Measurements from ENCODE around the gene CXCL9. TPM values are rescaled to one million over a fixed set of nuclear protein-coding genes. Genes with fewer than 3 reads are reported as not detected.
"Not testable (repeated sequence)": the region's sequence is repeated elsewhere in the genome, so short reads cannot be mapped to it uniquely, and the experiment has no call there.

CXCL9 gene
- total RNA-seq, 1 experiment from 2014 or later, result not detected

- DNase-seq (peak; percentile 39), ATAC-seq (peak; percentile 55; the same call in 1 of the 2 replicates)
- H3K9ac ChIP-seq (ENCODE audit: low read length); H3K36me3 ChIP-seq (ENCODE audit: low read depth, low read length); H3K4me1 ChIP-seq (ENCODE audit: insufficient read depth, low read length); H3F3A ChIP-seq (ENCODE audit: low read length, unreplicated experiment); H4K20me1 ChIP-seq (ENCODE audit: low read length); POLR2A ChIA-PET (ENCODE audit: unreplicated experiment); intact Hi-C loops (cut with micrococcal nuclease); H2AFZ ChIP-seq (ENCODE audit: low read length); H3K9me3 ChIP-seq (ENCODE audit: low read length); H3K9me2 ChIP-seq (replicated peaks; ENCODE audit: low read length); H3K27ac ChIP-seq (ENCODE audit: low read length); H3K79me2 ChIP-seq (ENCODE audit: low read length); H3K4me2 ChIP-seq (ENCODE audit: low read length); CTCF ChIA-PET; H3K27me3 ChIP-seq (ENCODE audit: low read length); BruUV-seq (replicated peaks); H3K4me3 ChIP-seq (ENCODE audit: low read length): not testable (repeated sequence)
Observed at GRCh38 chr4:76042241-76042998, 35.1 kb upstream of the CXCL9 start.

DNA sequence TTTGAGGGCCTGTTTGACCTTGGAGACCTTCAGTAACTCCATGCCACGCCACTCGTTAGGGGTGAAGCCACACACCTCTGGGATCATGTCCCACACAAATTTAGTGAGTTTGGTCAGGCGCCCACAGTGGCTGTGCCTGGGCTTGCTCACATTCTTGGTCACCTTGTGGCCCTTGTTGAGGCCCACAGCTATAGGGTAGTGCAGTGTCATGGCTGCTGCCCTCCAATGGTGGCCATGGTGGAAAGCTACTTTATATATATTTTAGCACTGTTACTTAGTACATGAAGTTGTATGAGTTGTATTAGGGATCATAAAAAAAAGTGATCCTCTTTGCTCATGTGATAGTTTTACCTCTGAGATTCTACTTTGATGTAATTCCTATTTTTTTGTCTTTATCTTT lies 29.5 kb upstream of the CXCL9 start:
- no peak for DNase-seq
- ChIA-PET CTCF (no interaction called here), POLR2A (ENCODE audit: unreplicated experiment) (no interaction called here)

DNA sequence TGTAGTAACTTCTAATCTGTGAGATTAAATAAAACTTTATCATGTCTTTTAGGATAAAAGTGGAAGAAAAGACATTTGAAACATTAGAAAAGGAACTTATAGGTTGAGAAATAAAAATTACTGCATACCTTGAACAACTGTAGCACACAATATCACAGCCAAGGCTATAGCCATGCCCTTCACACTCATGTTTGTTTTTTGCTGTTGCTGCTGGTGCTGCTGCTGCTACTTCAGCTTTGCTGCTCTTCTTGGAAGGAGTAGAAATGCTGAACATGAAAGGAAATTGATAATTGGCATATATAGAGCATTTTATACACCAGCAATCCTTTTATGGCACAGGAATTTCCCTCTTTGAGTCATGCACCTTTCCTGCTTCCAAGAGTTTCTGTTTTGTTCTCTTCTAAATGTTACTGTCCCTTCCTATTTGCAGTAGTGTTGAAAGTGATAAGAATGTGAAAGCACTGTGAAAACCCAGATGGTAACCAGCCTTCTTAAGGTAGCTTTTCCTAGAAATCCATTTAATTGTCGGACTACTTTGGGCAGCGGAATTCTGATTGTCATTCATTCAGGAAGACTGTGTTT lies 28.6 kb upstream of the CXCL9 start, which contains the start of gene CXCL11:
Gene CXCL11, minus strand, starts transcription at position 272 of the 582 bp plus-strand sequence. Its CDS starts 83 bp downstream, at position 189.
- Histone ChIP-seq H3K79me2 (ENCODE audit: low read length) (no peaks in the 10 kb centered on the region), H3K4me1 (ENCODE audit: insufficient read depth, low read length) (no peaks in the 10 kb centered on the region), H3K36me3 (ENCODE audit: low read depth, low read length) (no peaks in the 10 kb centered on the region), H3K4me3 (ENCODE audit: low read length) (no peak within 1 kb of the TSS), H2AFZ (ENCODE audit: low read length) (no peak within 1 kb of the TSS), H3F3A (ENCODE audit: low read length, unreplicated experiment) (no peaks in the 10 kb centered on the region), H3K9ac (ENCODE audit: low read length) (no peak within 1 kb of the TSS), H3K4me2 (ENCODE audit: low read length) (no peak within 1 kb of the TSS), H3K9me2 (replicated peaks; ENCODE audit: low read length) (no peaks in the 10 kb centered on the region), H3K9me3 (ENCODE audit: low read length) (no peaks in the 10 kb centered on the region), H3K27me3 (ENCODE audit: low read length) (no peaks in the 10 kb centered on the region), H3K27ac (ENCODE audit: low read length) (no peak within 1 kb of the TSS), H4K20me1 (ENCODE audit: low read length) (no peaks in the 10 kb centered on the region)
- intact Hi-C loops (cut with micrococcal nuclease), result no loop called here
- CTCF ChIA-PET, result no interaction called here
- TF ChIP-seq EZH2phosphoT487 (IDR thresholded peaks at IDR 0.05; ENCODE audit: borderline replicate concordance, low read length) (no peak), EZH2 (IDR thresholded peaks at IDR 0.05; ENCODE audit: low read length, unreplicated experiment) (no peak), CTCF (conservative IDR thresholded peaks at IDR 0.05; ENCODE audit: low read depth, low read length) (no peak)
- BruUV-seq (replicated peaks), result no TSS peak
- DNase-seq, result no peak
- no peak for ATAC-seq
- POLR2A ChIA-PET (ENCODE audit: unreplicated experiment), result no interaction called here

More for the DNA sequence above, 29.5 kb upstream of the CXCL9 start:
- no TSS peak for BruUV-seq (replicated peaks)
- no peaks in the 10 kb centered on the region for H3K9me3 ChIP-seq (ENCODE audit: low read length)
- no peaks in the 10 kb centered on the region for H3K9me2 ChIP-seq (replicated peaks; ENCODE audit: low read length)
- intact Hi-C loops (cut with micrococcal nuclease), result no loop called here
- no peaks in the 10 kb centered on the region for H3F3A ChIP-seq (ENCODE audit: low read length, unreplicated experiment)
- no peak overlapping the region for H2AFZ ChIP-seq (ENCODE audit: low read length)
- H3K36me3 ChIP-seq (ENCODE audit: low read depth, low read length), result no peaks in the 10 kb centered on the region
- H3K9ac ChIP-seq (ENCODE audit: low read length), result no peak overlapping the region
- no peaks in the 10 kb centered on the region for H3K4me1 ChIP-seq (ENCODE audit: insufficient read depth, low read length)
- TF ChIP-seq EZH2phosphoT487 (IDR thresholded peaks at IDR 0.05; ENCODE audit: borderline replicate concordance, low read length), result no peak
- TF ChIP-seq EZH2 (IDR thresholded peaks at IDR 0.05; ENCODE audit: low read length, unreplicated experiment), result no peak
- no peak for TF ChIP-seq CTCF (conservative IDR thresholded peaks at IDR 0.05; ENCODE audit: low read depth, low read length)
- no peak overlapping the region for H3K4me2 ChIP-seq (ENCODE audit: low read length)
- H4K20me1 ChIP-seq (ENCODE audit: low read length), result no peaks in the 10 kb centered on the region
- ATAC-seq, result no peak
- H3K27ac ChIP-seq (ENCODE audit: low read length), result no peak overlapping the region
- no peak overlapping the region for H3K4me3 ChIP-seq (ENCODE audit: low read length)
- H3K79me2 ChIP-seq (ENCODE audit: low read length), result no peaks in the 10 kb centered on the region
- no peaks in the 10 kb centered on the region for H3K27me3 ChIP-seq (ENCODE audit: low read length)
